MCF 10A (cell line): ENCODE results near the gene DCST1. TPM values are rescaled to one million over a fixed set of nuclear protein-coding genes. Genes with fewer than 3 reads are reported as not detected.

Source experiments
- BruUV-seq: library from RNA; stranded (reverse); fragments of 400-500 nt; replicated peaks from 2 replicates; lab custom pipeline; 2021; lab: Mats Ljungman, UMichigan
- CTCF ChIA-PET: fragments of 300-600 bp; sonication (Branson Sonifier 250); formaldehyde crosslinking; extraction: SDS; loops from one replicate; lab custom pipeline; 2021; ENCODE audit warnings: antibody characterized with exemption, inconsistent platforms; lab: Yijun Ruan, JAX
- POLR2A ChIA-PET: fragments of 300-600, 350-650 bp; sonication (Branson Sonifier 250); formaldehyde crosslinking; extraction: SDS; loops from one replicate; lab custom pipeline; 2020; ENCODE audit warnings: antibody characterized with exemption, inconsistent platforms; lab: Yijun Ruan, JAX
- DNase-seq: peaks from one replicate; pipeline ENCODE4 v3.0.0-alpha.2; 2018; ENCODE audit not compliant: unreplicated experiment
- H3K27ac Mint-ChIP-seq: one replicate; pipeline ENCODE4 v1.8.0; 2022; ENCODE audit warnings: mild to moderate bottlenecking, low read depth, mixed read lengths; ENCODE audit not compliant: unreplicated experiment
- H3K27me3 Mint-ChIP-seq: one replicate; pipeline ENCODE4 v1.8.0; 2022; ENCODE audit warnings: mixed read lengths; ENCODE audit not compliant: insufficient read depth, unreplicated experiment
- H3K36me3 Mint-ChIP-seq: one replicate; pipeline ENCODE4 v1.8.0; 2022; ENCODE audit warnings: mild to moderate bottlenecking, moderate library complexity, mixed read lengths; ENCODE audit not compliant: insufficient read depth, unreplicated experiment
- H3K4me1 Mint-ChIP-seq: one replicate; pipeline ENCODE4 v1.8.0; 2022; ENCODE audit warnings: mixed read lengths; ENCODE audit not compliant: insufficient read depth, unreplicated experiment
- H3K4me3 Mint-ChIP-seq: one replicate; pipeline ENCODE4 v1.8.0; 2022; ENCODE audit warnings: mild to moderate bottlenecking, moderate library complexity, mixed read lengths; ENCODE audit not compliant: unreplicated experiment
- H3K9me3 Mint-ChIP-seq: one replicate; pipeline ENCODE4 v1.8.0; 2022; ENCODE audit warnings: mixed read lengths; ENCODE audit not compliant: unreplicated experiment
- CTCF ChIP-seq: fragments of 200-600 bp; IDR thresholded peaks from one replicate; pipeline ENCODE4 v1.8.0; 2022; ENCODE audit warnings: antibody characterized with exemption, mild to moderate bottlenecking; ENCODE audit not compliant: unreplicated experiment
- intact Hi-C: fragments of 100-400 bp; cut with micrococcal nuclease; formaldehyde crosslinking; loops from 2 replicates; pipeline ENCODE4 v1.14.1; 2022
- total RNA-seq: library from RNA; stranded (reverse); gene quantifications from 2 replicates; pipeline ENCODE4 v1.2.3, GENCODE V29; 2022

Gene DCST1
- total RNA-seq, 1 experiment from 2014 or later: 0.21 TPM

- no peak for TF ChIP-seq CTCF
- peak overlapping the region; percentile 84 for H3K4me3 Mint-ChIP-seq
- no peaks in the 10 kb centered on the region for H3K9me3 Mint-ChIP-seq
- ChIA-PET POLR2A (interaction anchor here (11.1 to 14.0 kb wide), 2 partner anchors 7 to 35 kb away, joined by 283 to 312 read pairs; partner anchors contain the start of genes CKS1B and SHC1), CTCF (interaction anchor here (1.0 to 14.4 kb wide), 3 partner anchors 9 to 39 kb away, joined by 3 to 390 read pairs (median 10); partner anchors contain the start of genes ADAM15 and SHC1)
- no peak for DNase-seq
- BruUV-seq: no TSS peak
- no peaks in the 10 kb centered on the region for H3K27me3 Mint-ChIP-seq
- peaks cover 55% of the 10 kb centered on the region for H3K36me3 Mint-ChIP-seq
- peak overlapping the region; percentile 87 for H3K27ac Mint-ChIP-seq
- intact Hi-C loops: no loop called here
- H3K4me1 Mint-ChIP-seq: peaks cover 83% of the 10 kb centered on the region
Observed at GRCh38 chr1:155009742-155010141, 23.9 kb upstream of the DCST1 start.

GRCh38 chr1:155010211-155010918, 23.3 kb upstream of the DCST1 start:
- intact Hi-C loops: no loop called here
- TF ChIP-seq CTCF: no peak
- no peaks in the 10 kb centered on the region for H3K9me3 Mint-ChIP-seq
- peaks cover 77% of the 10 kb centered on the region for H3K4me1 Mint-ChIP-seq
- peak overlapping the region; percentile 87 for H3K27ac Mint-ChIP-seq
- ChIA-PET POLR2A (interaction anchor here (0.6 to 14.0 kb wide), 6 partner anchors 6 to 592 kb away, joined by 3 to 312 read pairs (median 12); partner anchors contain the start of genes CKS1B, SHC1 and ZBTB7B), CTCF (interaction anchor here (0.6 to 14.4 kb wide), 3 partner anchors 37 to 76 kb away, joined by 3 to 390 read pairs (median 3); partner anchors contain the start of genes ADAM15 and SHC1)
- H3K4me3 Mint-ChIP-seq: peak overlapping the region; percentile 84
- BruUV-seq: no TSS peak
- no peak for DNase-seq
- H3K27me3 Mint-ChIP-seq: no peaks in the 10 kb centered on the region
- peaks cover 61% of the 10 kb centered on the region for H3K36me3 Mint-ChIP-seq

- TF ChIP-seq CTCF: no peak
- POLR2A ChIA-PET: interaction anchor here (0.6 to 14.0 kb wide), 6 partner anchors 7 to 49 kb away, joined by 3 to 312 read pairs (median 24); partner anchors contain the start of genes CKS1B, FLAD1, SHC1 and ZBTB7B
- no peaks in the 10 kb centered on the region for H3K27me3 Mint-ChIP-seq
- no peaks in the 10 kb centered on the region for H3K9me3 Mint-ChIP-seq
- BruUV-seq: no TSS peak
- CTCF ChIA-PET: interaction anchor here (0.6 to 14.4 kb wide), 2 partner anchors 36 to 118 kb away, joined by 3 to 390 read pairs; partner anchors contain the start of gene ADAM15
- H3K36me3 Mint-ChIP-seq: peaks cover 63% of the 10 kb centered on the region
- H3K27ac Mint-ChIP-seq: peak overlapping the region; percentile 12
- H3K4me1 Mint-ChIP-seq: peaks cover 76% of the 10 kb centered on the region
- intact Hi-C loops: no loop called here
- no peak for DNase-seq
- peak overlapping the region; percentile 84 for H3K4me3 Mint-ChIP-seq
Observed at GRCh38 chr1:155011004-155011416, 22.6 kb upstream of the DCST1 start.

GRCh38 chr1:155011437-155012025, 22.1 kb upstream of the DCST1 start:
- Mint-ChIP-seq H3K4me1 (peaks cover 76% of the 10 kb centered on the region), H3K9me3 (no peaks in the 10 kb centered on the region)

More at GRCh38 chr1:155011437-155012025, 22.1 kb upstream of the DCST1 start:
- BruUV-seq: no TSS peak
- peaks cover 69% of the 10 kb centered on the region for H3K36me3 Mint-ChIP-seq
- H3K4me3 Mint-ChIP-seq: peak overlapping the region; percentile 84
- peak overlapping the region; percentile 86 for H3K27ac Mint-ChIP-seq
- intact Hi-C loops: no loop called here
- DNase-seq: no peak
- TF ChIP-seq CTCF: no peak
- no peaks in the 10 kb centered on the region for H3K27me3 Mint-ChIP-seq
- CTCF ChIA-PET: interaction anchor here (0.5 to 14.4 kb wide), 6 partner anchors 27 to 863 kb away, joined by 3 to 390 read pairs (median 3); partner anchors contain the start of gene ADAM15
- POLR2A ChIA-PET: interaction anchor here (0.5 to 14.0 kb wide), 12 partner anchors 7 to 613 kb away, joined by 3 to 312 read pairs (median 7); partner anchors contain the start of genes ADAM15, CKS1B, FLAD1 and PBXIP1
